ENCODE data around the gene SYVN1.
A peak's percentile ranks its signal among the peaks of the same experiment; 100 is the strongest.

The SYVN1 gene

DNA sequence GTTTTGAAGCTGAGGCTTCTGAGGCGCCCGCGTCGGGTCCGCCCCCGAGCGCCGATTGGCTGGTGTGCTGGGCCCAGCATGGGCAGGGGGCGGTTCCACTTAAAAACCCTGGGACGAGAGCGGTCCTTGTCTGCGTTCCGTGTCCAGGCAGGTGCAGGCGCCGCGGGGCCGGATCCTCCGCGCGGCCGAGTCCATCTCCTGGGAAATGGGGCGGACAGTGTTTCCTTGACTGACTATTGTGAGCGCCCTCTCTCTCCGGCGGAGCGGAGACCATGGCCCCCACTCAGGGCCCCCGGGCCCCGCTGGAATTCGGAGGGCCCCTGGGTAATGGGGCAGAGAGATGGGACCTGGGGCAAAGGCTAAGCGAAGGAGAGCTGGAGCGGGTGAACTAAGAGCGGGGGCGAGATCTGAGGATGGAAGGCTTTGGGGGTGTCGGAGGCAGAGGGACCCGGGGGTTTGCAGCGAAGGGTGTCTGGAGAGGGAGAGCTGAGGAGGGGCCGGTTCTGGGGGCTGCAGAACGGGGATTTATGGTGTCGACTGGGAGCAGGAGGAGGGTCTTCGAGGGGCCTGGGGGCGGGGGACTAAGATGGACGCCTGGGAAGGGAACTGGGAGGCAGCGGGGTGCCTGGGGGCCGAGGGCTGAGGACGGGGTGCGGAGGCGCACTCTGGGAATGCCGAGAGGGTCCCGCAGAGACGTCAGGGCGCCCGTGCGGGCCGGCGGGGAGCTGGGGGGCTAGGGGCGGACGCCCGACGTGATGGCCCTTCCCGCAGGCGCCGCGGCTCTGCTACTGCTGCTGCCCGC, 22.4 kb downstream of the SYVN1 start, which contains the start of gene TM7SF2:
Gene TM7SF2, plus strand, starts transcription at position 129 of the 802 bp plus-strand sequence. Its CDS starts 144 bp downstream, at position 273.
- DNase-seq, result peak; percentile 99

DNA sequence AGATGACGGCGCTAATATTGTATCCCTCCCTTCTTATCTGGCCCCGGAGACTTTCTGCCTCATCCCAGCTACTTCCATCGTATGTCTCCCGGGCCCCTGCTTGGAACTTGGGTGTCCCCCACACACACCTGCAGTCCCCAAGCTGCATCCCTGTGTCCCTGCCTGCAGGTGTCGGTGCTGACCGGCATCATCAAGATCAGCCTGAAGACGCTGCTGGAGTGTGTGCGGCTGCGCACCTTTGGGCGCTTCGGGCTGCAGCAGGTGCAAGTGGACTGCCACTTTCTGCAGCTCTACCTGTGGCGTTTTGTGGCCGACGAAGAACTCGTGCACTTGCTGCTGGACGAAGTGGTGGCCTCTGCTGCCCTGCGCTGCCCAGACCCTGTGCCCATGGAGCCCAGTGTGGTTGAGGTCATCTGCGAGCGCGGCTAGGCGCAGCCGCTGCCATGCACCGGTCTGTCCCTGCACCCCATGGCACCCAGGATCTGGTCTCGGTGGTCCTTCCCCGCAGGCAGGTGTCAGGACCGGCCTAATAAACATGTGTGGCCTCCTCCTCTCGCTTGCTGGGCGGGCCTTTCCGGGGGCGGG, 23.1 kb downstream of the SYVN1 start:
- DNase-seq, result no peak

DNA sequence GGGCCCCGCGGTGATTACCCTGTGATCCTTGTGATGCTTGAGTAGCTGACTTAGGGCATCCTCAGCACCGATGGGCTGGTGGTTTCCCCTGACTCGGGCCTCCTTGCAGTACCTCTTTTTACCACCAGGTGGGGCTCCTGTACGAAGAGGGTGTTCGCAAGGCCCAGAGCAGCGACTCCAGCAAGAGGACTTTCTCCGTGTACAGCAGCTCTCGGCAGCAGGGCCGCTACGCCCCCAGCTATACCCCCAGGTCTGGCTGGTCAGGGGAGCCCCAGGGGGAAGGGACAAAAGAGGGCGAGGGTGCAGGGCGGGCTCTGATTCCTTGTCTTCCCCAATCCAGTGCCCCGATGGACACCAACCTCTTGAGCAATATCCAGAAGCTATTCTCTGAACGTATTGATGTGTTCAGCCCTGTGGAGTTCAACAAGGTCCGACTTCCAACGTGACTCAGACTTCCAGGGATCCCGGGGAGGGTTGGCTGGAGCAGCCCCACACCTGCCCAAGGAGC, 23.9 kb downstream of the SYVN1 start:
- peak; percentile 91 for DNase-seq

DNA sequence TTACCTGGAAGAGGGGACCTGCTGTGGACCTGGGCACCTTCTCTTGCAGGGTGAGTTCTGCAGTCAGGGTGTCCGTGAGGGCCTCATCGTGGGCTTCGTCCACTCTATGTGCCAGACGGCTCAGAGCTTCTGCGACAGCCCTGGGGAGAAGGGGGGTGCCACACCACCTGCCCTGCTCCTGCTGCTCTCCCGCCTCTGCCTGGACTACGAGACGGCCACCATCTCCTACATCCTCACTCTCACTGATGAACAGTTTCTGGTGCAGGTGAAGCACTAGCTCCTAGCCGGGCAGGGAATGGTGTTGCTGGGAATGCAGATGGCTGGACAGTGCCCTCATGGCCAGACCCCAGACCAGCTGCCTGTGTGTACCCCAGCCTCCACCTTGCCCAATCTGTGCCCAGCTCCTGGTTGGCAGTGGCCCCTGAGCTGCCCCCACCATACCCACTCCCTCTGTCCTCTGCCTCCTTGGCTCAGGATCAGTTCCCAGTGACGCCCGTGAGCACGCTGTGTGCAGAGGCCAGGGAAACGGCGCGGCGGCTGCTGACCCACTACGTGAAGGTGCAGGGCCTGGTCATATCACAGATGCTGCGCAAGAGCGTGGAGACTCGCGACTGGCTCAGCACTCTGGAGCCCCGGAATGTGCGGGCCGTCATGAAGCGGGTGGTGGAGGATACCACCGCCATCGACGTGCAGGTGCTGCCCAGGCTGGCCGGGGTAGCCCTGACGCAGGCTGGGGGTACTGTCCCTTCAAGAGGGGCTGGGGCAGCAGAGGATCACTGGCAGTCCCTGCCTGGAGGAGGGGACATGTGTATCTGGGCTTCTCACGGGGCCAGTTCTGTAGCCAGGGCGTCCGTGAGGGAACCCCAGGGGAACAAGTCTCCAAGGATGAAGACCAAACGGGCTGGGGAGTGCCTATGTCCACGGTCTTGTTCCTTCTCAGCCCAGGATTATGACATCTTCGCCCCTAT, 24.8 kb downstream of the SYVN1 start:
- no peak for DNase-seq

DNA sequence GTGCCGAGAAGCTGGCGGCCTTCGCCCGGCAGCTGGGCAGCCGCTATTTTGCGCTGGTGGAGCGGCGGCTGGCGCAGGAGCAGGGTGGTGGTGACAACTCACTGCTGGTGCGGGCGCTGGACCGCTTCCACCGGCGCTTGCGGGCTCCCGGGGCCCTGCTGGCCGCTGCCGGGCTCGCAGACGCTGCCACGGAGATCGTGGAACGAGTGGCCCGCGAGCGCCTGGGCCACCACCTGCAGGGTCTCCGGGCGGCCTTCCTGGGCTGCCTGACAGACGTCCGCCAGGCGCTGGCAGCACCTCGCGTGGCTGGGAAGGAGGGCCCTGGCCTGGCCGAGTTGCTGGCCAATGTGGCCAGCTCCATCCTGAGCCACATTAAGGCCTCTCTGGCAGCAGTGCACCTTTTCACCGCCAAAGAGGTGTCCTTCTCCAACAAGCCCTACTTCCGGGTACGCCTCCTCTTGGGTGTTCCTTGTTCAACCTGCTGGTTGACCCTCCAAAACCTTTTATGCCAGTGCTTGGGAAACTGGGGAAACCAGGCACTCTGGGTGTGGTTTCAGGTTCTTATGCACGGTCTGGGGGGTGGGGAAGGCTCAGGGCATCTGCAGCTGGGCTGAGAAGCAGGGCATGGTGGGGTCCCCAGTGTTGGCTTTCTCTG, 25.7 kb downstream of the SYVN1 start:
- no peak for DNase-seq

DNA sequence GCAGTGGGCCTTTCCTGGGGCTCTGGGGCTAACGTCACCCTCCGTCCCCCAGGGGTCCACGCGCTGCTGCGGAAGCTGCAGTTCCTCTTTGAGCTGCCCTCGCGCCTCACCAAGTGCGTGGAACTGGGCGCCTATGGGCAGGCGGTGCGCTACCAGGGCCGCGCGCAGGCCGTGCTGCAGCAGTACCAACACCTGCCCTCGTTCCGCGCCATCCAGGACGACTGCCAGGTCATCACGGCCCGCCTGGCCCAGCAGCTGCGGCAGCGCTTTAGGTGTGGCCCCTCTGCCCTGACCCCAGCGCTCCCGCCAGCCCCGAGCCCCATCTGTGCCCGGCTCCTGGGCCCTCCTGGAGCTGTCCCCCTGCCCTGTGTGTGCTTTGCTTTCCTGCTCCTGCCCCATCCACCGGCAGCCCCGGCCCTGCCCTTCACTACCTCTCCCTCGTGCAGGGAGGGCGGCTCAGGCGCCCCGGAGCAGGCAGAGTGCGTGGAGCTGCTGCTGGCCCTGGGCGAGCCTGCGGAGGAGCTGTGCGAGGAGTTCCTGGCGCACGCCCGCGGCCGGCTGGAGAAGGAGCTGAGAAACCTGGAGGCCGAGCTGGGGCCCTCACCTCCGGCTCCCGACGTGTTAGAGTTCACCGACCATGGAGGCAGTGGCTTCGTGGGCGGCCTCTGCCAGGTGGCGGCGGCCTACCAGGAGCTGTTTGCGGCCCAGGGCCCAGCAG, 26.4 kb downstream of the SYVN1 start:
- DNase-seq, result no peak

DNA sequence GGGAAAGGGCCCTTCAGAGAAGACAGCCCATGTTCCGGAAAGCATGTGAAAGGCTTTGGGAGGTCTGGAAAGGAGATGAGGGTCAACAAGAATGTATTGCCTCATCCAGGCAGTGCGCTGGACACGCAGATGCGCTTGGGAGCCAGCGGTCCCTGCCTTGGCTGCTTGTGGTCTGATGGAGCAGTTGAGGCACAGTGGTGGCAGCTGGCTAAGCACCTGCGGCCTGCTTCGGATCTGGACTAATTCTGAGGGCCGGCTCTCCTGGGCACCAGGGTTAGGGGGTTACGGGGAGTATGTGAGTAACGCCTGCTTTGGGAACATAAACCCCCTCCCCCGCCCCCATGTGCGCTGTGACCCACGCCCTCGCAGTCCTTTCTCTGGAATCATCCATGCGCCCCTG, 27.2 kb downstream of the SYVN1 start:
- DNase-seq, result no peak

DNA sequence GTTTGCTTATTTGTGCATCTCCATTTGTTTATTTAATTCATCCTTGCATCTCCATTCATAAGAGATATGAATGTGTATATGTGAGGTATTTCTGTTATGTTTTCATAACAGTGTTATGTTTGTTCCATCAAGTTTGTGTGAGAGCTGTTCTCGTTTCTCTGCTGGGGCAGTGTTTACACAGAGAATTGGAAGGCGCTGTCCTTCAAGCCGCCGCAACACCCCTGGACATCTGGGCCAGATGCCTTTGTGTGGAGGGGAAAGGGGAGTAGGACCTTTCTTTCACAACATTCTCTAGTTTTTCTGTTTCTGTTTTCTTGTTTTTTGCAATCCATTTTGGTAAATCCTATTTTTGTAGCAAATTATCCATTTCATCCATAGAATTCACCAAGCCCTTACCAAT, 29.7 kb downstream of the SYVN1 start:
- no peak for DNase-seq

DNA sequence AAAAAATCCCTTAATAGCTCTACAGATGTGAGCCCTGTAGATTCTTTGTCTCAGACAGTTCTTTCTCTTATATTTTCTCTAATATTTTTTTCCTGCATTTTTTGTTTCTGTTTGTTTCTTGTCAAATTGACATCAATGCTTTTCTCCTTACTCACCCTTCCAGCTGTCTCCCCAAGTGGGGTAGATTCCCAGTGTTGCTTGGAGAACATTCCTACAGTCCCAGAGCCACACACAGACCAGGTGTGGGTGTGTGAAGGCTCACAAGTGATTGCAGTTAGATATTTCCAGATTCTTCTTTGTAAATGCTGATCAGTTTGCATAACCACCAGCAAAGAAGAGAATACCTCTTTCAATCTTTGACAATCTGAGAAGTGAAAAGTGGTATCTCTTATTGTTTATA, 30.8 kb downstream of the SYVN1 start:
- no peak for DNase-seq

DNA sequence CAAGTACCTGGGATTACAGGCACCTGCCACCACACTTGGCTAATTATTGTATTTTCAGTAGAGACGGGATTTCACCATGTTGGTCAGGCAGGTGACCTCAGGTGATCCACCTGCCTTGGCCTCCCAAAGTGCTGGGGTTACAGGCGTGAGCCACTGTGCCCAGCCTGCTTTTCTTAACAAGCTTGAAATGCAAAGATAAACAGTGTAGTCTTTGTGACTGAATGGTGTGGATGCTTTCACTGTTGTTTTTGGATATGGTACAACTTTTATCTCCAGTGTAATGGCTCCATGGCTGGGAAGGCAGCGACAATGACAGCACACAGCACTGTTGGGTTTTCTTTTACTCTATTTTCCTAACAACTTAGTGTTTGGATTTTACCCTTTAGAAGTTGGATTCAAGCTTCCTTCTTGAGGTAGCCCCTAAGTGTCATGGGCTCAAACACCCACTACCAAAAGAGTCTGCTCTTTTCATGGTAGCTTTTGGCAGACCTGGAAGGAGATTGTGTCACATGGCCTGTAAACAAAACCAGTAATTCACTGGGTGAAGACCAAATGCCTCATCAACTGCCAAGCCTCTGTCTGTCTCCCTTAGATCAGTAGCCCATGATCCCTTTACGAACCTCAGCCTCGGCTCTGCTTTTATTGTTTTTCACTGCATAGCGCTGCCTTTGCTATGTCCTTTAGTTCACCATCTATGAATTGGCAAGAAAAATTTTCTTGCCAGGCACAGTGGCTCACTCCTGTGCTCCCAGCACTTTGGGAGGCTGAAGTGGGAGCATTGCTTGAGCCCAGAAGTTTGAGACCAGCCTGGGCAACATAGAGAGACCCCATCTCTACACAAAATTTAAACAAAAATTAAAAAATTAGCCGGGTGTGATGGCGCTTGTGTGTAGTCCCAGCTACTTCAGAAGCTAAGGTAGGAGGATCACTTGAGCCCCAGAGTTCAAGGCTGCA, 31.9 kb downstream of the SYVN1 start:
- no peak for DNase-seq

DNA sequence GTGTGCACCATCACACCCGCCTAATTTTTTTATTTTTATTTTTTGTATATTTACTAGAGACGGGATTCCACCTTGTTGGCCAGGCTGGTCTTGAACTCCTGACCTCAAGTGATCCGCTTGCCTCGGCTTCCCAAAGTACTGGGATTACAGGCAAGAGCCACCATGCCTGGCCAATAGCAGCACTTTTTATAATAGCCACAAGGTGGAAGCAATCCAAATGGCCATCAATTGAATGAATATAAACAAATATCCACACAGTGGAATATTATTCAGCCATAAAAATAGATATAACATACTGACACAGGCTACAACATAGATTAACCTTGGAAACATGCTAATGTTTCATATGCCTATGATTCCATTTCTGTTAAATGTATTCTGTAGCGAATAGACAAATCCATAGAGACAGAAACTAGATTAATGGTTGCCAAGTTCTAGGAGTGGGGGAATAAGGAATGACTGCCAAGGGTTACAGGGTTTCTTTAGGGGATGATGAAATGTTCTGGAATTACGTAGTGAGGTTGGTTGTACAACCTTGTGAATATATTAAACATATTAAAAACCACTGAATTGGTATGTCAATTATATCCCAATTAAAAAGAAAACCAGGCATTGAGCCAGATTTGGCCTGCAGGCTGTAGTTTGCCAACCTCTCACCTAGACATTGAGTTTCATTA, 33.5 kb downstream of the SYVN1 start:
- DNase-seq, result no peak

DNA sequence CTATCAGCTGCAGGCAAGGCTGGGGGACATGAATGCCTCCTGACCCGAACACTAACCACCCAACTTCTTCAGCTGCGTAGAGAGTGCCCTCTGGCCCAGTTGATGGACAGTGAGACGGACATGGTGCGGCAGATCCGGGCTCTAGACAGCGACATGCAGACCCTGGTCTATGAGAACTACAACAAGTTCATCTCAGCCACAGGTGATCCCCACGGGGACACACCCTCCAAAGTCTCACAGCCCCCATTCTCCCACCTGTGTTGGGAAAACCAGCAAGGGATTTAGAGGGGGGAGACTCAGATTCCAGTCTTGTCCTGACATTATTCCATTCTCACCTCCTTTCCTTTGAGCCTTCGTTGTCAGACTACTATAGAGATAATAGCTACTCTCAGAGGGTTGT, 37.4 kb downstream of the SYVN1 start:
- DNase-seq, result no peak

DNA sequence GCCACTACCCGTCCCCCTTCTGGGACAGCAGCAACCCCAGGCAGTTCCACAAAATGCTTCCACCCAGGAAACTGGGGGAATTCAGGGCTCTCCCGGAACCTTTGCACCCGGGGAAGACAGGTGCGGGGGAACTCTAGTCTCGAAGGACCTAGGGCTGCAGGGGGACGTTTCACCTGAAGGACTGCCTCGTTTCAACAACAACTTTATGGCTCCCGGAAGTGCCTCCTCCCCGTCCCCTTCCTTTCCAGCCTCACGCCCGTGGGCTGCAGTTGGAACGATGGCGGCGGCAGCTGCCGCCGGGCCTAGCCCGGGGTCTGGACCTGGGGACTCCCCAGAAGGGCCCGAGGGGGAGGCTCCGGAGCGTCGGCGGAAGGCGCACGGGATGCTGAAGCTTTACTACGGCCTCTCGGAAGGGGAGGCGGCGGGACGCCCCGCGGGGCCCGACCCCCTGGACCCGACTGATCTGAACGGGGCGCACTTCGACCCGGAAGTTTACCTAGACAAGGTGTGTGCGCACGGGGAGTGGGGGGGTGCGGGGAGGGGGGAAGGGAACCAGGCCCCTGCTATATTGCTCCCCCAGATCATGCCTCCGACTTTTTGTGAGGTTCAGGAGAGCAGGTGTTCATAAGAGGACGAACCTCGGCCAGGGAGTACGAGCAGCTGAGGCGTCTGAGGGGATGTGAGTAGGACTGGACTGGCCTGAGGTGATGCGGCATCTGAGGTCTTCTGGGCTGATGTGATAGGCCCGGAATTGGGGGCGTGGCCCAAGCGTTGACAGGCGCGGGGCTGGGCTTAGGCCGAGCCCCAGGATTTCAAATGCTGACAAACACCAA, 38.1 kb downstream of the SYVN1 start, which contains the start of gene VPS51:
Gene VPS51, plus strand, starts transcription at position 241 of the 833 bp plus-strand sequence. Its CDS starts 37 bp downstream, at position 278.
- DNase-seq, result peak; percentile 97

DNA sequence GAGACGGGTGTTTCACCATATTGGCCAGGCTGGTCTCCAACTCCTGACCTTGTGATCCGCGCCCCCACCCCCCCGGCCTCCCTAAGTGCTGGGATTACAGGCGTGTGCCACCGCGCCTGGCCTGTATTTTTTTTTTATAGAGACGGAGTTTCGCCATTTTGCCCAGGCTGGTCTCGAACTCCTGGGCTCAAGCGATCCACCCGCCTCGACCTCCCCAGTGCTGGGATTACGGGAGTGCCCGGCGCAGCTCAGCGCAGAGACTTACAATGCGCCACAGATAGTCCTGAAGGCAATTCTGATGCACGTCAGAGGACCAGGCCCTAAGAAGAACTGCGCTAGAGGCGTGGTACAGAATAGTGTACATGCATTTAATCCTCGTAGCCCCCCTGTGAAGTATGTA, 38.9 kb downstream of the SYVN1 start:
- no peak for DNase-seq

DNA sequence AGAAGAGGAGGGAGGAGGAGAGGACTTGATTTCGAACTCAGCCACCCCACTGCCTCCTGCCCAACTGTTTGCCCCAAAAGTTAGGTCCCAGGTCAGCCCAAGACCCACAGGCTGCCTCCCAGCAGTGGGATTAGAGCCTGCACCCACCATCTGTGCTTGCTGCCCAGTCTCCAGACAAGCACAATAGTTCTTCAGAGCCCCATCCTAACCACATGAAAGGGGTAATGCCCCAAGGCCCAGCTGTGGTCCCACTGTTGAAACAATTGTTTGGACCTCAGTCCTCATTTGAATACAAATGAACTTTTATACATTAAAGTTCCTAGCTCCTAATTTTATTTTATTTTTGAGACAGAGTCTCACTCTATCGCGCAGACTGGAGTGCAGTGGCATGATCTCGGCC, 43.7 kb downstream of the SYVN1 start:
- DNase-seq, result no peak

DNA sequence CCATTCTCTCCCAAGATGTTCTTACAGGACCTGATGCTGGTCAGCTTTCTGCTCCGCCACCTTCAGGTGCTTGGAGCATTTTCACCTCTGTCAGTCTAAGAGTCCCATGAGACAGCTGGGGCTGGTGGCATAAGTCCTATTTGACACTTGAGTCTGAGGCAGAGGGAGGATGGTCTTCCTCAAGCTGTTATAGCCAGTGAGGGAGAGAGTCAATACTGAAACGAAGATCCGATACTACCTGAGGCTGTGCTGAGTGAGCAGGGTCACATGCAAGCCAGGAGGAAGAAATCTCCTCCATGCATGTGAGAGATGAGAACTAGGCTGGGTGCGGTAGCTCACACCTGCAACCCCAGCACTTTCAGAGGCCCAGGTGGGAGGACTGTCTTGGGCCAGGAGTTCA, 44.7 kb downstream of the SYVN1 start:
- no peak for DNase-seq

DNA sequence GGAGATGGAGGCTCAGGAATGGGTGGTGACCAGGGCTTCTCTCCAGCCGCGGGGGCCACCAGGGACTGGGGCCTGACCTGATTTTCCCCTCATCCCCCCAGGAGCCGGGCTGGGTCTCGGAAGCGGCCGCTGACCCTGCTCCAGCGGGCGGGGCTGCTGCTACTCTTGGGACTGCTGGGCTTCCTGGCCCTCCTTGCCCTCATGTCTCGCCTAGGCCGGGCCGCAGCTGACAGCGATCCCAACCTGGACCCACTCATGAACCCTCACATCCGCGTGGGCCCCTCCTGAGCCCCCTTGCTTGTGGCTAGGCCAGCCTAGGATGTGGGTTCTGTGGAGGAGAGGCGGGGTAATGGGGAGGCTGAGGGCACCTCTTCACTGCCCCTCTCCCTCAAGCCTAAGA, 46.5 kb downstream of the SYVN1 start:
- DNase-seq, result no peak

DNA sequence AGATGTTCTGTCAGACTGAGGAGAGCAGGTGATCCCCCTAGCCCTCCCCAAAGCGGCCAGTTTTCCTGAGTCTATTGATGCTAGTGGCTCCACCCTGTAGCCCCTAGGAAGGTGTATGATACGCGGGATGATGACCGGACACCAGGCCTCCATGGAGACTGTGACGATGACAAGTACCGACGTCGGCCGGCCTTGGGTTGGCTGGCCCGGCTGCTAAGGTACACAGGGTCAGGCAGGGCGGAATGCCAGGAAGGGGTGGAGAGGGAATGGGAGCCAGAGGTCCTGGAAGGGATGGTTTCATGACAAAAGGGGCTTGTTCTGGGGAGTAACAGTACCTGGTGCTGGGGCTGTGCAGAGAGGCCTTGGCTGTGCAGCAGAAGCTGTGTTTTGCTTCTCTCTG, 47.1 kb downstream of the SYVN1 start:
- DNase-seq, result no peak

DNA sequence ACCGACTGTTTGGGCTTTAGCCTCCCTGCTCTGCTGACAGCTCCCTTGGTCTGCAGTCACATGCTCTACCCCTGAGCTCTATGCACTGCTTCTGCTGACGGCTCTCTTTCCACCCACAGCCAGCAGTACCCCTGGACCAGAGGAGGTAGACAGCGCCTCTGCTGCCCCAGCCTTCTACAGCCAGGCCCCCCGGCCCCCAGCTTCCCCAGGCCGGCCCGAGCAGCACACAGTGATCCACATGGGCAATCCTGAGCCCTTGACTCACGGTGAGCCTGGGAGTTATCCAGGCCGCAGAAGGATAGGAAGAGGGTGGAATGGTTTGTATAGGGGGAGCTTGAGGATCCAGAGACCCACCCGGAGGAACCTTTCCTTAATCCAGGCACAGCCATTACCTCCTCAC, 47.5 kb downstream of the SYVN1 start:
- DNase-seq, result no peak

All from DMS53 (cell line).